Effector CD8-positive, alpha-beta T cell (primary cell): ENCODE data around the gene PPAT.
"Not testable (repeated sequence)": the region's sequence is repeated elsewhere in the genome, so short reads cannot be mapped to it uniquely, and the experiment has no call there.

ENCODE experiments used
- DNase-seq: peaks from one replicate; lab custom pipeline; 2025; lab: John Stamatoyannopoulos, UW
- total RNA-seq, 4 experiments: gene quantifications; one replicate each; lab custom pipeline; 2026; lab: John Stamatoyannopoulos, UW

The PPAT gene
- 20.0 to 32.5 (median 20.2) reads per million in 4 experiments for total RNA-seq

GRCh38 chr4:56435140-56435926 is at the start of gene PPAT:
TSS of gene PPAT (minus strand) at chr4:56435615. CDS start at chr4:56435477, 138 bp downstream.
- peak; percentile 98 for DNase-seq

- no peak for DNase-seq
These were observed 45.3 kb upstream of the PPAT start for GRCh38 chr4:56480691-56481090.

GRCh38 chr4:56477192-56477702 is 41.8 kb upstream of the PPAT start:
- DNase-seq = no peak

GRCh38 chr4:56475917-56476316 is 40.5 kb upstream of the PPAT start:
- no peak for DNase-seq

GRCh38 chr4:56469489-56470210 is 34.2 kb upstream of the PPAT start:
- no peak for DNase-seq

- DNase-seq = no peak
These were observed 32.6 kb upstream of the PPAT start for GRCh38 chr4:56468097-56468422.

GRCh38 chr4:56467284-56468096 is 32.1 kb upstream of the PPAT start, which contains the start of gene SRP72:
TSS of gene SRP72 (plus strand) at chr4:56467617. CDS start at chr4:56467636, 19 bp downstream.
- peak; percentile 82 for DNase-seq

GRCh38 chr4:56466910-56467283 is 31.5 kb upstream of the PPAT start:
- DNase-seq = no peak

- not testable (repeated sequence) for DNase-seq
These were observed 30.9 kb upstream of the PPAT start for GRCh38 chr4:56466296-56466761.

GRCh38 chr4:56465599-56466295 is 30.3 kb upstream of the PPAT start:
- DNase-seq = no peak

- no peak for DNase-seq
These were observed 29.2 kb upstream of the PPAT start for GRCh38 chr4:56464581-56464980.

GRCh38 chr4:56463711-56464110 is 28.3 kb upstream of the PPAT start:
- no peak for DNase-seq

- no peak for DNase-seq
These were observed 26.7 kb upstream of the PPAT start for GRCh38 chr4:56462157-56462556.

GRCh38 chr4:56460085-56460484 is 24.7 kb upstream of the PPAT start:
- DNase-seq = no peak

GRCh38 chr4:56450342-56450741 is 14.9 kb upstream of the PPAT start:
- no peak for DNase-seq

- DNase-seq = not testable (repeated sequence)
These were observed 14.1 kb upstream of the PPAT start for GRCh38 chr4:56449475-56449874.

- no peak for DNase-seq
These were observed 12.9 kb upstream of the PPAT start for GRCh38 chr4:56448301-56448700.

GRCh38 chr4:56445699-56446098 is 10.3 kb upstream of the PPAT start:
- DNase-seq = no peak

GRCh38 chr4:56444719-56445118 is 9.3 kb upstream of the PPAT start:
- no peak for DNase-seq

- no peak for DNase-seq
These were observed 5.6 kb upstream of the PPAT start for GRCh38 chr4:56440983-56441382.

- no peak for DNase-seq
These were observed 3.4 kb upstream of the PPAT start for GRCh38 chr4:56438766-56439165.
